Osteoblast (primary cell): Measurements from ENCODE around the gene NFATC4. TPM values are rescaled to one million over a fixed set of nuclear protein-coding genes. Genes with fewer than 3 reads are reported as not detected.

Source experiments
- DNase-seq: peaks from one replicate; pipeline ENCODE4 v3.0.0; 2011; ENCODE audit warnings: low spot score, mixed read lengths; ENCODE audit not compliant: insufficient read length; ENCODE audit errors: missing footprints
- H2AFZ ChIP-seq: 2 replicates; pipeline ENCODE4 v1.6.0; 2011; ENCODE audit warnings: mild to moderate bottlenecking, low read length
- H3K27ac ChIP-seq: 2 replicates; pipeline ENCODE4 v1.5.1; 2011; ENCODE audit warnings: mild to moderate bottlenecking, low read depth, low read length, moderate library complexity
- H3K27me3 ChIP-seq: 2 replicates; pipeline ENCODE4 v1.6.0; 2012; ENCODE audit warnings: mild to moderate bottlenecking, control low read depth, inconsistent platforms, low read length, moderate library complexity; ENCODE audit not compliant: insufficient read depth
- H3K36me3 ChIP-seq: 2 replicates; pipeline ENCODE4 v1.5.1; 2011; ENCODE audit warnings: mild to moderate bottlenecking, low read length, control low read depth, moderate library complexity; ENCODE audit not compliant: insufficient read depth
- H3K4me1 ChIP-seq: 2 replicates; pipeline ENCODE4 v1.5.1; 2011; ENCODE audit warnings: mild to moderate bottlenecking, low read length, control low read depth, moderate library complexity; ENCODE audit not compliant: insufficient read depth
- H3K4me2 ChIP-seq: 2 replicates; pipeline ENCODE4 v1.6.0; 2011; ENCODE audit warnings: mild to moderate bottlenecking, low read length; ENCODE audit not compliant: insufficient read depth
- H3K4me3 ChIP-seq: fragments of 200-600 bp; sonication (generic); 3 replicates; pipeline ENCODE4 v1.5.1; 2012; ENCODE audit warnings: mild to moderate bottlenecking, low read length, inconsistent platforms; ENCODE audit not compliant: insufficient read depth
- H3K79me2 ChIP-seq: 2 replicates; pipeline ENCODE4 v1.6.0; 2012; ENCODE audit warnings: mild to moderate bottlenecking, low read length, control low read depth, inconsistent platforms; ENCODE audit not compliant: insufficient read depth
- H3K9me3 ChIP-seq: 2 replicates; pipeline ENCODE4 v1.5.1; 2011; ENCODE audit warnings: low read depth, low read length, control low read depth
- H4K20me1 ChIP-seq: 2 replicates; pipeline ENCODE4 v1.6.0; 2012; ENCODE audit warnings: mild to moderate bottlenecking, low read length, control low read depth; ENCODE audit not compliant: insufficient read depth
- total RNA-seq: library from RNA; depleted of rRNA; stranded (reverse); fragments of >200 nt; gene quantifications from 2 replicates; pipeline ENCODE4 v1.2.3, GENCODE V29; 2012
- TF ChIP-seq, protein P1 (sequence below): IDR thresholded peaks from 2 replicates; pipeline ENCODE4 v1.5.1; 2011; ENCODE audit warnings: mild to moderate bottlenecking, low read depth, low read length, moderate library complexity; ENCODE audit errors: extremely low read depth

NFATC4 gene
- total RNA-seq, 1 donor, result 107 TPM

GRCh38 chr14:24324024-24324423, 44.0 kb upstream of the NFATC4 start:
- H3K27me3 ChIP-seq, result no peaks in the 10 kb centered on the region
- TF ChIP-seq, protein P1, sequence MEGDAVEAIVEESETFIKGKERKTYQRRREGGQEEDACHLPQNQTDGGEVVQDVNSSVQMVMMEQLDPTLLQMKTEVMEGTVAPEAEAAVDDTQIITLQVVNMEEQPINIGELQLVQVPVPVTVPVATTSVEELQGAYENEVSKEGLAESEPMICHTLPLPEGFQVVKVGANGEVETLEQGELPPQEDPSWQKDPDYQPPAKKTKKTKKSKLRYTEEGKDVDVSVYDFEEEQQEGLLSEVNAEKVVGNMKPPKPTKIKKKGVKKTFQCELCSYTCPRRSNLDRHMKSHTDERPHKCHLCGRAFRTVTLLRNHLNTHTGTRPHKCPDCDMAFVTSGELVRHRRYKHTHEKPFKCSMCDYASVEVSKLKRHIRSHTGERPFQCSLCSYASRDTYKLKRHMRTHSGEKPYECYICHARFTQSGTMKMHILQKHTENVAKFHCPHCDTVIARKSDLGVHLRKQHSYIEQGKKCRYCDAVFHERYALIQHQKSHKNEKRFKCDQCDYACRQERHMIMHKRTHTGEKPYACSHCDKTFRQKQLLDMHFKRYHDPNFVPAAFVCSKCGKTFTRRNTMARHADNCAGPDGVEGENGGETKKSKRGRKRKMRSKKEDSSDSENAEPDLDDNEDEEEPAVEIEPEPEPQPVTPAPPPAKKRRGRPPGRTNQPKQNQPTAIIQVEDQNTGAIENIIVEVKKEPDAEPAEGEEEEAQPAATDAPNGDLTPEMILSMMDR, result no peak
- DNase-seq, result peak; percentile 65

DNA sequence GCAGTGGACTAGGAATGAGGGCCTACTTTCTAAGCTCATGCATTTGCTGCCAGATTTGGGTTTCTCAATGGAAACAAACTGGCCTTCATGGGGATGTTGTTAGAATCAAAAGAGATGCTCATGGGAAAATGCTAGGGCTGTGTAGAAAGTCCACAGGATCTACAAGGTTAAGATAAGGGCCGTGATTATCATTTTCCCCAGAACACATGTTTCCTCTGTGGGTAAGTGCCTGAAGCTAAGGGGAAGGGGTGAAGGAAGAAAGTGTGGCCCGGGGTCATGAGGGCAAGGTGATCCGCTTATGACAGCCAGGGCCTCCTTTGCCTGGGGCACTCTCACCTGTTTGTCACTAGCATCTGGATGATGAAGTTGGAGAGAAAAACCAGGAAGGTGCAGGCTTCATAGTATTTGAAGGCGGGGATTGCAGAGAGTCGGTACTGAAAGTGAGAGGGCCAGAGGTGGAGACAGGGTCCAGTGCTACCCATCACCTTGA, 42.9 kb upstream of the NFATC4 start:
- DNase-seq, result no peak
- peaks cover 11% of the 10 kb centered on the region for H3K36me3 ChIP-seq
- H3K4me2 ChIP-seq, result no peak overlapping the region
- no peaks in the 10 kb centered on the region for H3K27me3 ChIP-seq
- no peaks in the 10 kb centered on the region for H3K79me2 ChIP-seq
- TF ChIP-seq, protein P1, result no peak
- H4K20me1 ChIP-seq, result peaks cover 4% of the 10 kb centered on the region
- H3K27ac ChIP-seq, result no peak overlapping the region
- no peak overlapping the region for H2AFZ ChIP-seq
- H3K4me1 ChIP-seq, result no peaks in the 10 kb centered on the region
- H3K9me3 ChIP-seq, result no peaks in the 10 kb centered on the region
- H3K4me3 ChIP-seq, result no peak overlapping the region

More at GRCh38 chr14:24324024-24324423, 44.0 kb upstream of the NFATC4 start:
- no peak overlapping the region for H3K4me3 ChIP-seq
- H2AFZ ChIP-seq, result no peak overlapping the region
- H3K36me3 ChIP-seq, result peaks cover 11% of the 10 kb centered on the region
- H3K79me2 ChIP-seq, result no peaks in the 10 kb centered on the region
- H3K4me2 ChIP-seq, result no peak overlapping the region
- H3K27ac ChIP-seq, result no peak overlapping the region
- H3K4me1 ChIP-seq, result no peaks in the 10 kb centered on the region
- H4K20me1 ChIP-seq, result peaks cover 4% of the 10 kb centered on the region
- H3K9me3 ChIP-seq, result no peaks in the 10 kb centered on the region

- Histone ChIP-seq H3K27me3 (no peaks in the 10 kb centered on the region), H3K36me3 (peaks cover 11% of the 10 kb centered on the region), H3K4me2 (no peak overlapping the region), H3K27ac (no peak overlapping the region), H3K79me2 (no peaks in the 10 kb centered on the region), H3K4me3 (no peak overlapping the region), H3K9me3 (no peaks in the 10 kb centered on the region), H2AFZ (no peak overlapping the region), H4K20me1 (peaks cover 4% of the 10 kb centered on the region), H3K4me1 (no peaks in the 10 kb centered on the region)
- TF ChIP-seq, protein P1, result no peak
- peak; percentile 71 for DNase-seq
Measured at GRCh38 chr14:24325963-24326362, 42.0 kb upstream of the NFATC4 start.

DNA sequence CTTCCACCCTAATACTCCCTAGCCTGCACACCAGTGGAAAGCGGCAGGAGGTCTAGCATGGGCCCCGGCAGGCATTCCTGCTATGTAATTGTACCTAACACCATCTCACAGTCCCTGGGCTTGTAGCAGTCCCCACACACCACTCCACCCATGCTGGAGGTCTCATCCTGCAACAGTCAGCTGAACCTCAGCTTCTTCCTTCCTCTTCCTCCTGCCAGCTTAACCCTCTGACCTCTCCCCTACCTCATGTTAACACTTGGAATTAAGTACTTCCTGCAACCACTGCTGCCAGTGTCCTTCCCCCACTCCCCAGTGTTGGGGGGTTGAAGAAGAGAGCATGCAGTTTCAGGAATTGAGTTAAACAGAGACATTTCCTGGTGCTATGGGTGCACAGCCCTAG, 40.7 kb upstream of the NFATC4 start:
- Histone ChIP-seq H2AFZ (no peak overlapping the region), H3K27me3 (no peaks in the 10 kb centered on the region), H3K36me3 (peaks cover 11% of the 10 kb centered on the region), H3K27ac (no peak overlapping the region), H3K4me3 (no peak overlapping the region), H3K4me2 (no peak overlapping the region), H3K4me1 (peaks cover under 1% of the 10 kb centered on the region), H3K9me3 (no peaks in the 10 kb centered on the region), H3K79me2 (no peaks in the 10 kb centered on the region), H4K20me1 (peaks cover 4% of the 10 kb centered on the region)
- no peak for DNase-seq
- TF ChIP-seq, protein P1, result no peak
